GM06990 (cell line): ENCODE data around the gene PKD2.
"Not testable (repeated sequence)": the region's sequence is repeated elsewhere in the genome, so short reads cannot be mapped to it uniquely, and the experiment has no call there.

Experiments used
- DNase-seq: peaks from one replicate; pipeline ENCODE4 v3.0.0-alpha.2; 2011; ENCODE audit not compliant: insufficient read length; ENCODE audit errors: extremely low read depth
- H3K27me3 ChIP-seq: replicated peaks from 2 replicates; pipeline ENCODE4 v1.6.0; 2011; ENCODE audit warnings: low read length; ENCODE audit not compliant: control insufficient read depth, insufficient read depth
- H3K36me3 ChIP-seq: 2 replicates; pipeline ENCODE4 v1.5.1; 2011; ENCODE audit warnings: low read length; ENCODE audit not compliant: control insufficient read depth, insufficient read depth
- H3K4me3 ChIP-seq: replicated peaks from 2 replicates; pipeline ENCODE4 v1.5.1; 2011; ENCODE audit warnings: low read depth, mild to moderate bottlenecking, control low read depth, low read length
- TF ChIP-seq, protein P1 (sequence below): IDR thresholded peaks from 2 replicates; pipeline ENCODE4 v1.5.1; 2011; ENCODE audit warnings: low read length, control low read depth, mild to moderate bottlenecking, inconsistent platforms; ENCODE audit not compliant: insufficient read depth, poor library complexity, severe bottlenecking

Gene PKD2

DNA sequence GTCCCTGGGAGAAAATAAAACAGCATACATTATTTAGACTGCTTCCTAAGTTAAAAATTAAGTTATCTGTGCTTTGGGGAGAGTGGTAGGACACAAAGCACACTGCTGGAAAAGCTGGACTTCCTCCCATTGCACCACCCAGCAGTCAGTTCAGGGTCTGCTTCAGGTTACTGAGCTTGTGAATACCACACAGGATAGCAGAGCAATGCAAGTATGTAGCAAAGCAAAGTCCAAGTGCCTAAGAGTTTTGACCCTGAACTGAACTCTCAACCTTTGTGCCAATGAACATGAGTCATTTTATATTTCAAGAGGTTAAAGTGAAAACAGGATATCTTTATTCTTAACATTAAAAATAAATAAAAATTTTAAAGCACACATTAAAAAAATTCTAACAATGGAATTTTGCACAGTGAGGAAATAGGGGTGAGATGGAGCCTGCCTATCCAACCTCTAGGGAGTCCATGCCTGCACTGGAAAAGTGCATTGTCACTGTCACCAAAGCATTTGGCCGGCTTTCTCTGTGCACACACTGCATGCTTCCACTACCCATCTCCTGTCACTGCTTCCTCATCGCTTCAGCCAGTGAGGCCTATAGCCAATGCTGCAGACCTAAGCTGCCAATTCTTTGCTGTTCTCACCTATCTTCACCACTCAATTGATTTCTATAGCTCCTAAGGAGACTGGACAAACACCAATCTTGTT is 100.1 kb downstream of the PKD2 start:
- DNase-seq = no peak
- Histone ChIP-seq H3K4me3 (no peak overlapping the region), H3K27me3 (no peaks in the 10 kb centered on the region), H3K36me3 (no peaks in the 10 kb centered on the region)
- TF ChIP-seq, protein P1, sequence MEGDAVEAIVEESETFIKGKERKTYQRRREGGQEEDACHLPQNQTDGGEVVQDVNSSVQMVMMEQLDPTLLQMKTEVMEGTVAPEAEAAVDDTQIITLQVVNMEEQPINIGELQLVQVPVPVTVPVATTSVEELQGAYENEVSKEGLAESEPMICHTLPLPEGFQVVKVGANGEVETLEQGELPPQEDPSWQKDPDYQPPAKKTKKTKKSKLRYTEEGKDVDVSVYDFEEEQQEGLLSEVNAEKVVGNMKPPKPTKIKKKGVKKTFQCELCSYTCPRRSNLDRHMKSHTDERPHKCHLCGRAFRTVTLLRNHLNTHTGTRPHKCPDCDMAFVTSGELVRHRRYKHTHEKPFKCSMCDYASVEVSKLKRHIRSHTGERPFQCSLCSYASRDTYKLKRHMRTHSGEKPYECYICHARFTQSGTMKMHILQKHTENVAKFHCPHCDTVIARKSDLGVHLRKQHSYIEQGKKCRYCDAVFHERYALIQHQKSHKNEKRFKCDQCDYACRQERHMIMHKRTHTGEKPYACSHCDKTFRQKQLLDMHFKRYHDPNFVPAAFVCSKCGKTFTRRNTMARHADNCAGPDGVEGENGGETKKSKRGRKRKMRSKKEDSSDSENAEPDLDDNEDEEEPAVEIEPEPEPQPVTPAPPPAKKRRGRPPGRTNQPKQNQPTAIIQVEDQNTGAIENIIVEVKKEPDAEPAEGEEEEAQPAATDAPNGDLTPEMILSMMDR = no peak

- not testable (repeated sequence) for H3K27me3 ChIP-seq, H3K4me3 ChIP-seq, DNase-seq, H3K36me3 ChIP-seq
Measured at GRCh38 chr4:88108108-88108465, 100.7 kb downstream of the PKD2 start.

DNA sequence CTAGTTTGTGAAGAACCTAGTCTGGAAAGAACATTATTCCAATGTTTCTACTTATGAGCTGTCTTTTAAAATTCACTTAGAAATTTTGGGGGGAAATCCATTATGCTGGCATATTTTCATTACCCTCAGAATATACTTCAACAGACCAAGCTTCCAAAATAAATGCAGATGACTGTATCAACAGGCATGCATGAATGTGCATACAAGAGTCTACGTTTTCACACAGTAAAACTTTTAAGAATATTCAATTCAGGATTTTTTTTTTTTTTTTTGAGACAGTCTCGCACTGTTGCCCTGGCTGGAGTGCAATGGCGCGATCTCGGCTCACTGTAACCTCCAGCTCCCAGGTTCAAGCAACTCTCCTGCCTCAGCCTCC is 101.3 kb downstream of the PKD2 start:
- Histone ChIP-seq H3K36me3 (no peaks in the 10 kb centered on the region), H3K4me3 (no peak overlapping the region), H3K27me3 (no peaks in the 10 kb centered on the region)
- TF ChIP-seq, protein P1 = no peak
- no peak for DNase-seq

- Histone ChIP-seq H3K27me3 (no peaks in the 10 kb centered on the region), H3K4me3 (no peak overlapping the region), H3K36me3 (no peaks in the 10 kb centered on the region)
- TF ChIP-seq, protein P1 = no peak
- DNase-seq = no peak
Measured at GRCh38 chr4:88109123-88109881, 101.9 kb downstream of the PKD2 start.

DNA sequence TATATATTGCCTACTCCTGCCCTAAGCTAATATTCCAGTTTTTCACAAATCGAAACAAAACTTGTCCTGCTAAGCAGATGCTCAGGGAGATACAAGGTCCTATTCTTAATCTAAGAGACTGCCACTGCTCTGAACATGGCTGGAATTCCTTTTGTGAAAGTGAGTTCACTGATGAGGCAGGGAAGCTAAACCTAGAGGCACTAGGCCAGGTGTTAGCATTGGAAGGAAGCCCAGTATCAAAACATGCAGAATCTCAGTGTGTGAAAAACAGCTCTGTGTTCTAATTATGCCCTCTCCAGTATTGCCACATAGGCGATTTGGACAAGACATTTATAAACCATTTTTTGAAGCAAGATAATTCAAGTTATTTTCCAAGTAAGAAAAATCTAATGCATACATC is 103.4 kb downstream of the PKD2 start:
- TF ChIP-seq, protein P1 = no peak
- H3K4me3 ChIP-seq = no peak overlapping the region
- no peak for DNase-seq
- H3K27me3 ChIP-seq = no peaks in the 10 kb centered on the region
- no peaks in the 10 kb centered on the region for H3K36me3 ChIP-seq

DNA sequence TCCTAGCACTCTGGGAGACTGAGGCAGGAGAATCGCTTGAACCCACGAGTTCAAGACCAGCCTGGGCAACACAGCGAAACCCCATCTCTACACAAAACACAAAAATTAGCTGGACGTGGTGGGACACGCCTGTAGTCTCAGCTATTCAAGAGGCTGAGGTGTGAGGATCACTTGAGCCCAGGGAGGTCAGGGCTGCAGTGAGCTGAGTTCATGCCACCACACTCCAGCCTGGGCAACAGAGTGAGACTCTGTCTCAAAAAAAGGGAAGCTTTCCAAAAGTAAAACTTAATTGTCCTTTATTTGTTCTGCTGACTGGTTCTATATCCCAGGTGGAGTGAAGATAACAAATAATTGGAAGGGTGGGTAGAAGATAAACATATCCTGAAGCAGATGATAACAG is 105.4 kb downstream of the PKD2 start:
- no peak for DNase-seq
- no peak overlapping the region for H3K4me3 ChIP-seq
- H3K36me3 ChIP-seq = no peaks in the 10 kb centered on the region
- H3K27me3 ChIP-seq = no peaks in the 10 kb centered on the region
- TF ChIP-seq, protein P1 = no peak
